Measurements from ENCODE around the gene PIGQ.

DNA sequence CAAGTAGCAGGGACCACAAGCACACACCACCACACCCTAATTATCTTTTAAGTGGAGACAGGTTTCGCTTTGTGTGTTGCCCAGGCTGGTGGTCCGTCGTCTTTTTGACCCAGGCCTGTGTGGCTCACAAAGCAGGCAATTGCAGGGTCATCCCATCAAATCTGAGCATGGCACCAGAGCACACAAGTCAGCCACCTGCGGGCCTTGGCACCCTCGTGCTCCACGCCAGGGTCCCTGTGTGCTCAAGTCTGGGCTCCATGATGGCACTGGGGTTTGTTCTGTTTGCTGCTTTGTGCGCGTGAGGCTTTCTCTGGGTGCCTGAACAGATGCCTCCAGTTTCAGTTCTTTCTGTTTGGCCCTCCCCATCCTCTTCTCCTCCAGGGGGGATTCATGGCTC lies 44.6 kb upstream of the PIGQ start:
- TF ChIP-seq, protein P1, sequence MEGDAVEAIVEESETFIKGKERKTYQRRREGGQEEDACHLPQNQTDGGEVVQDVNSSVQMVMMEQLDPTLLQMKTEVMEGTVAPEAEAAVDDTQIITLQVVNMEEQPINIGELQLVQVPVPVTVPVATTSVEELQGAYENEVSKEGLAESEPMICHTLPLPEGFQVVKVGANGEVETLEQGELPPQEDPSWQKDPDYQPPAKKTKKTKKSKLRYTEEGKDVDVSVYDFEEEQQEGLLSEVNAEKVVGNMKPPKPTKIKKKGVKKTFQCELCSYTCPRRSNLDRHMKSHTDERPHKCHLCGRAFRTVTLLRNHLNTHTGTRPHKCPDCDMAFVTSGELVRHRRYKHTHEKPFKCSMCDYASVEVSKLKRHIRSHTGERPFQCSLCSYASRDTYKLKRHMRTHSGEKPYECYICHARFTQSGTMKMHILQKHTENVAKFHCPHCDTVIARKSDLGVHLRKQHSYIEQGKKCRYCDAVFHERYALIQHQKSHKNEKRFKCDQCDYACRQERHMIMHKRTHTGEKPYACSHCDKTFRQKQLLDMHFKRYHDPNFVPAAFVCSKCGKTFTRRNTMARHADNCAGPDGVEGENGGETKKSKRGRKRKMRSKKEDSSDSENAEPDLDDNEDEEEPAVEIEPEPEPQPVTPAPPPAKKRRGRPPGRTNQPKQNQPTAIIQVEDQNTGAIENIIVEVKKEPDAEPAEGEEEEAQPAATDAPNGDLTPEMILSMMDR (conservative IDR thresholded peaks at IDR 0.05 in 1 of 2, IDR thresholded peaks at IDR 0.05 in 1 of 2; ENCODE audit: low read depth in 1 of 2, low read length in 2 of 2): no peak
- no peak for TF ChIP-seq EZH2 (IDR thresholded peaks at IDR 0.05; ENCODE audit: low read length, missing control alignments)
